HG03354 (cell line): ENCODE results near the gene ANKZF1.

Source experiments
- ATAC-seq: cut with Tn5 transposase; IDR thresholded peaks from one replicate; pipeline ENCODE4 v1.9.1; 2021; ENCODE audit warnings: mild to moderate bottlenecking; ENCODE audit not compliant: unreplicated experiment, poor library complexity, severe bottlenecking

Gene ANKZF1

GRCh38 chr2:219221957-219222518, 7.6 kb upstream of the ANKZF1 start:
- ATAC-seq, result no peak

GRCh38 chr2:219223831-219224610, 5.6 kb upstream of the ANKZF1 start:
- no peak for ATAC-seq

GRCh38 chr2:219225350-219225749, 4.3 kb upstream of the ANKZF1 start:
- ATAC-seq, result no peak

GRCh38 chr2:219228041-219228910, 1.3 kb upstream of the ANKZF1 start:
- ATAC-seq, result no peak

- no peak for ATAC-seq
These were observed 698 bp upstream of the ANKZF1 start for GRCh38 chr2:219228911-219229304.

- peak; percentile 18 for ATAC-seq
These were observed 494 bp downstream of the ANKZF1 start for GRCh38 chr2:219230059-219230540.

GRCh38 chr2:219234331-219234730, 4.7 kb downstream of the ANKZF1 start:
- ATAC-seq, result no peak

- ATAC-seq, result no peak
These were observed 13.7 kb downstream of the ANKZF1 start for GRCh38 chr2:219243291-219243761.

GRCh38 chr2:219244789-219245147, 15.2 kb downstream of the ANKZF1 start:
- no peak for ATAC-seq

- ATAC-seq, result peak; percentile 72
These were observed 15.7 kb downstream of the ANKZF1 start, which contains the start of the genes GLB1L and STK16 for GRCh38 chr2:219245148-219245898. GLB1L (minus strand) TSS chr2:219245444; CDS start chr2:219243573, 1,871 bp downstream. STK16 (plus strand) TSS chr2:219245479; CDS start chr2:219246000, 521 bp downstream.

GRCh38 chr2:219245899-219246230, 16.3 kb downstream of the ANKZF1 start:
- no peak for ATAC-seq

- ATAC-seq, result no peak
These were observed 17.0 kb downstream of the ANKZF1 start for GRCh38 chr2:219246559-219246958.

GRCh38 chr2:219247678-219248642, 18.4 kb downstream of the ANKZF1 start:
- ATAC-seq, result no peak

GRCh38 chr2:219248845-219249202, 19.2 kb downstream of the ANKZF1 start:
- ATAC-seq, result no peak

GRCh38 chr2:219249203-219249980, 19.8 kb downstream of the ANKZF1 start:
- ATAC-seq, result peak; percentile 52

GRCh38 chr2:219250049-219250781, 20.6 kb downstream of the ANKZF1 start:
- no peak for ATAC-seq

- ATAC-seq, result no peak
These were observed 22.1 kb downstream of the ANKZF1 start for GRCh38 chr2:219251656-219252055.
